ENCODE measurements around the gene JARID2. TPM values are rescaled to one million over a fixed set of nuclear protein-coding genes. Genes with fewer than 3 reads are reported as not detected.

The JARID2 gene
- total and polyA plus RNA-seq, 10 of the 15 experiments (the other 5 are each of a cell fraction or from before 2014, with no cell fraction given): 4.2 to 21.6 (median 11.7) TPM

DNA sequence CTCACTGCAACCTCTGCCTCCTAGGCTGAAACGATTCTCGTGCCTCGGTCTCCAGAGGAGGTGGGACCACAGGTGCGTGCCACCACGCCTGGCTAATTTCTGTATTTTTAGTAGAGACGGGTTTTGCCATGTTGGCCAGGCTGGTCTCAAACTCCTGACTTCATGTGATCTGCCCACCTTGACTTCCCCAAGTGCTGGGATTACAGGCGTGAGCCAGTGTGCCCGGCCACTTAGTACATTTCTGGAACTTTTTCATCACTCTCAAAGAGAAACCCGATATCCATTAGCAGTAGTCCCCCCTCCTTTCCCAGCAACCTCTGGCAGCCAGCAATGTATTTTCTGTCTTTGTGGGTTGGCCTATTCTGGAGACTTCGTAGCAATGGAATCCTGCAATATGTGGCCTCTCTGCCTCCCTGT, 109.8 kb downstream of the JARID2 start:
- Histone ChIP-seq H3K9me3 (replicated peaks; ENCODE audit: control insufficient read depth, insufficient read depth, low read length) (no peaks in the 10 kb centered on the region; the same call in 2 of the 3 replicates), H3K4me2 (ENCODE audit: control insufficient read depth, insufficient read depth) (peak overlapping the region; percentile 82), H2AFZ (ENCODE audit: control insufficient read depth, low read depth, low read length) (no peak overlapping the region), H3K4me3 (peak overlapping the region; percentile 44), H3K79me2 (ENCODE audit: control insufficient read depth, insufficient read depth, low read length) (peaks cover 97% of the 10 kb centered on the region), H3K27ac (ENCODE audit: control insufficient read depth, insufficient read depth) (peak overlapping the region; percentile 81), H3K27me3 (replicated peaks in 1 of 2; ENCODE audit: control insufficient read depth in 2 of 2, insufficient read depth in 2 of 2, low read length in 1 of 2) (no peaks in the 10 kb centered on the region), H4K20me1 (ENCODE audit: control insufficient read depth, insufficient read depth) (no peaks in the 10 kb centered on the region), H3K36me3 (ENCODE audit: control insufficient read depth in 2 of 2, insufficient read depth in 2 of 2, low read length in 1 of 2) (peaks cover 0 to 6% of the 10 kb centered on the region in 2 experiments; a peak in 1 of 4 replicates), H3K4me1 (ENCODE audit: control insufficient read depth, insufficient read depth, low read length) (peaks cover 67% of the 10 kb centered on the region), H3K9ac (ENCODE audit: control insufficient read depth, insufficient read depth, low read length) (0 out of 2 replicates have a peak overlapping the region, but pooled peaks have one; percentile 16)
- intact Hi-C loops (cut with micrococcal nuclease; ENCODE audit: unreplicated experiment) (no loop called here), in situ Hi-C loops (cut with MboI) (no loop called here)
- ChIA-PET CTCF (interaction anchor here (1.2 to 6.1 kb wide), 3 partner anchors 9 to 37 kb away, joined by 3 to 38 read pairs (median 3); no protein-coding TSS in a partner anchor), RAD21 (ENCODE audit: unreplicated experiment) (interaction anchor here (0.9 to 2.1 kb wide), 6 partner anchors 9 to 101 kb away, joined by 3 to 6 read pairs (median 3); no protein-coding TSS in a partner anchor), SMC1A (ENCODE audit: uncharacterized antibody, unreplicated experiment) (interaction anchor here (0.9 to 6.8 kb wide), 10 partner anchors 9 to 102 kb away, joined by 3 to 85 read pairs (median 6); no protein-coding TSS in a partner anchor), POLR2A (interaction anchor here (0.6 to 2.3 kb wide), 7 partner anchors 9 to 26 kb away, joined by 3 to 8 read pairs (median 4); no protein-coding TSS in a partner anchor)
- WGBS (ENCODE audit: insufficient coverage, insufficient replicate concordance, low lambda C conversion rate, missing lambda C conversion rate): 89% methylated on average over 10 of the region's 10 CpGs
- ATAC-seq (no peak), DNase-seq (ENCODE audit: low read depth, low spot score) (no peak), FAIRE-seq (no peak)
- BruUV-seq (replicated peaks): no TSS peak
- TF ChIP-seq, protein P1, sequence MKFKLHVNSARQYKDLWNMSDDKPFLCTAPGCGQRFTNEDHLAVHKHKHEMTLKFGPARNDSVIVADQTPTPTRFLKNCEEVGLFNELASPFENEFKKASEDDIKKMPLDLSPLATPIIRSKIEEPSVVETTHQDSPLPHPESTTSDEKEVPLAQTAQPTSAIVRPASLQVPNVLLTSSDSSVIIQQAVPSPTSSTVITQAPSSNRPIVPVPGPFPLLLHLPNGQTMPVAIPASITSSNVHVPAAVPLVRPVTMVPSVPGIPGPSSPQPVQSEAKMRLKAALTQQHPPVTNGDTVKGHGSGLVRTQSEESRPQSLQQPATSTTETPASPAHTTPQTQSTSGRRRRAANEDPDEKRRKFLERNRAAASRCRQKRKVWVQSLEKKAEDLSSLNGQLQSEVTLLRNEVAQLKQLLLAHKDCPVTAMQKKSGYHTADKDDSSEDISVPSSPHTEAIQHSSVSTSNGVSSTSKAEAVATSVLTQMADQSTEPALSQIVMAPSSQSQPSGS (IDR thresholded peaks at IDR 0.05; ENCODE audit: low read length): 0 out of 2 replicates have a peak, but pooled peaks have one; percentile 16
- peak; percentile 48; the same call in 1 of the 2 replicates for TF ChIP-seq FOXM1 (IDR thresholded peaks at IDR 0.05; ENCODE audit: low read depth, low read length)
- no peak for TF ChIP-seq NR2C2 (IDR thresholded peaks at IDR 0.05; ENCODE audit: borderline replicate concordance, control insufficient read depth, insufficient read length, low read depth)
- TF ChIP-seq, protein P2, sequence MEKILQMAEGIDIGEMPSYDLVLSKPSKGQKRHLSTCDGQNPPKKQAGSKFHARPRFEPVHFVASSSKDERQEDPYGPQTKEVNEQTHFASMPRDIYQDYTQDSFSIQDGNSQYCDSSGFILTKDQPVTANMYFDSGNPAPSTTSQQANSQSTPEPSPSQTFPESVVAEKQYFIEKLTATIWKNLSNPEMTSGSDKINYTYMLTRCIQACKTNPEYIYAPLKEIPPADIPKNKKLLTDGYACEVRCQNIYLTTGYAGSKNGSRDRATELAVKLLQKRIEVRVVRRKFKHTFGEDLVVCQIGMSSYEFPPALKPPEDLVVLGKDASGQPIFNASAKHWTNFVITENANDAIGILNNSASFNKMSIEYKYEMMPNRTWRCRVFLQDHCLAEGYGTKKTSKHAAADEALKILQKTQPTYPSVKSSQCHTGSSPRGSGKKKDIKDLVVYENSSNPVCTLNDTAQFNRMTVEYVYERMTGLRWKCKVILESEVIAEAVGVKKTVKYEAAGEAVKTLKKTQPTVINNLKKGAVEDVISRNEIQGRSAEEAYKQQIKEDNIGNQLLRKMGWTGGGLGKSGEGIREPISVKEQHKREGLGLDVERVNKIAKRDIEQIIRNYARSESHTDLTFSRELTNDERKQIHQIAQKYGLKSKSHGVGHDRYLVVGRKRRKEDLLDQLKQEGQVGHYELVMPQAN (conservative IDR thresholded peaks at IDR 0.05): no peak
- peak; percentile 39; the same call in 1 of the 2 replicates for TF ChIP-seq RUNX3 (IDR thresholded peaks at IDR 0.05; ENCODE audit: low read length)
- TF ChIP-seq, protein P3, sequence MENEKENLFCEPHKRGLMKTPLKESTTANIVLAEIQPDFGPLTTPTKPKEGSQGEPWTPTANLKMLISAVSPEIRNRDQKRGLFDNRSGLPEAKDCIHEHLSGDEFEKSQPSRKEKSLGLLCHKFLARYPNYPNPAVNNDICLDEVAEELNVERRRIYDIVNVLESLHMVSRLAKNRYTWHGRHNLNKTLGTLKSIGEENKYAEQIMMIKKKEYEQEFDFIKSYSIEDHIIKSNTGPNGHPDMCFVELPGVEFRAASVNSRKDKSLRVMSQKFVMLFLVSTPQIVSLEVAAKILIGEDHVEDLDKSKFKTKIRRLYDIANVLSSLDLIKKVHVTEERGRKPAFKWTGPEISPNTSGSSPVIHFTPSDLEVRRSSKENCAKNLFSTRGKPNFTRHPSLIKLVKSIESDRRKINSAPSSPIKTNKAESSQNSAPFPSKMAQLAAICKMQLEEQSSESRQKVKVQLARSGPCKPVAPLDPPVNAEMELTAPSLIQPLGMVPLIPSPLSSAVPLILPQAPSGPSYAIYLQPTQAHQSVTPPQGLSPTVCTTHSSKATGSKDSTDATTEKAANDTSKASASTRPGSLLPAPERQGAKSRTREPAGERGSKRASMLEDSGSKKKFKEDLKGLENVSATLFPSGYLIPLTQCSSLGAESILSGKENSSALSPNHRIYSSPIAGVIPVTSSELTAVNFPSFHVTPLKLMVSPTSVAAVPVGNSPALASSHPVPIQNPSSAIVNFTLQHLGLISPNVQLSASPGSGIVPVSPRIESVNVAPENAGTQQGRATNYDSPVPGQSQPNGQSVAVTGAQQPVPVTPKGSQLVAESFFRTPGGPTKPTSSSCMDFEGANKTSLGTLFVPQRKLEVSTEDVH (IDR thresholded peaks at IDR 0.05; ENCODE audit: low read depth, partially characterized antibody): no peak
- TF ChIP-seq BACH1 (IDR thresholded peaks at IDR 0.05; ENCODE audit: borderline replicate concordance): no peak
- no peak for TF ChIP-seq CEBPB (IDR thresholded peaks at IDR 0.05; ENCODE audit: borderline replicate concordance in 1 of 2, low read depth in 2 of 2, low read length in 2 of 2)
- no peak for TF ChIP-seq CHD1 (IDR thresholded peaks at IDR 0.05; ENCODE audit: low read depth, low read length)
- TF ChIP-seq RAD51 (IDR thresholded peaks at IDR 0.05): no peak
- no peak for TF ChIP-seq SPI1 (IDR thresholded peaks at IDR 0.05; ENCODE audit: borderline replicate concordance, insufficient read depth, low read depth, low read length)
- TF ChIP-seq, protein P4, sequence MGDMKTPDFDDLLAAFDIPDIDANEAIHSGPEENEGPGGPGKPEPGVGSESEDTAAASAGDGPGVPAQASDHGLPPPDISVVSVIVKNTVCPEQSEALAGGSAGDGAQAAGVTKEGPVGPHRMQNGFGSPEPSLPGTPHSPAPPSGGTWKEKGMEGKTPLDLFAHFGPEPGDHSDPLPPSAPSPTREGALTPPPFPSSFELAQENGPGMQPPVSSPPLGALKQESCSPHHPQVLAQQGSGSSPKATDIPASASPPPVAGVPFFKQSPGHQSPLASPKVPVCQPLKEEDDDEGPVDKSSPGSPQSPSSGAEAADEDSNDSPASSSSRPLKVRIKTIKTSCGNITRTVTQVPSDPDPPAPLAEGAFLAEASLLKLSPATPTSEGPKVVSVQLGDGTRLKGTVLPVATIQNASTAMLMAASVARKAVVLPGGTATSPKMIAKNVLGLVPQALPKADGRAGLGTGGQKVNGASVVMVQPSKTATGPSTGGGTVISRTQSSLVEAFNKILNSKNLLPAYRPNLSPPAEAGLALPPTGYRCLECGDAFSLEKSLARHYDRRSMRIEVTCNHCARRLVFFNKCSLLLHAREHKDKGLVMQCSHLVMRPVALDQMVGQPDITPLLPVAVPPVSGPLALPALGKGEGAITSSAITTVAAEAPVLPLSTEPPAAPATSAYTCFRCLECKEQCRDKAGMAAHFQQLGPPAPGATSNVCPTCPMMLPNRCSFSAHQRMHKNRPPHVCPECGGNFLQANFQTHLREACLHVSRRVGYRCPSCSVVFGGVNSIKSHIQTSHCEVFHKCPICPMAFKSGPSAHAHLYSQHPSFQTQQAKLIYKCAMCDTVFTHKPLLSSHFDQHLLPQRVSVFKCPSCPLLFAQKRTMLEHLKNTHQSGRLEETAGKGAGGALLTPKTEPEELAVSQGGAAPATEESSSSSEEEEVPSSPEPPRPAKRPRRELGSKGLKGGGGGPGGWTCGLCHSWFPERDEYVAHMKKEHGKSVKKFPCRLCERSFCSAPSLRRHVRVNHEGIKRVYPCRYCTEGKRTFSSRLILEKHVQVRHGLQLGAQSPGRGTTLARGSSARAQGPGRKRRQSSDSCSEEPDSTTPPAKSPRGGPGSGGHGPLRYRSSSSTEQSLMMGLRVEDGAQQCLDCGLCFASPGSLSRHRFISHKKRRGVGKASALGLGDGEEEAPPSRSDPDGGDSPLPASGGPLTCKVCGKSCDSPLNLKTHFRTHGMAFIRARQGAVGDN (IDR thresholded peaks at IDR 0.05): 0 out of 2 replicates have a peak, but pooled peaks have one; percentile 24
